Mammary epithelial cell (primary cell): ENCODE measurements around the gene RRAD.

Experiments used
- CTCF ChIP-seq, 2 donors: IDR thresholded peaks in 1 of 2; conservative IDR thresholded peaks in 1 of 2; 2 replicates each; pipeline ENCODE4 v1.5.1; 2011 to 2012; ENCODE audit warnings: inconsistent platforms in 2 of 2, low read length in 2 of 2, mild to moderate bottlenecking in 2 of 2, control low read depth in 1 of 2, low read depth in 1 of 2; ENCODE audit not compliant: insufficient read depth in 1 of 2; ENCODE audit errors: extremely low read depth in 1 of 2
- EZH2 ChIP-seq: IDR thresholded peaks from 2 replicates; pipeline ENCODE4 v1.6.1; 2012; ENCODE audit warnings: low read length, inconsistent platforms, borderline replicate concordance

DNA sequence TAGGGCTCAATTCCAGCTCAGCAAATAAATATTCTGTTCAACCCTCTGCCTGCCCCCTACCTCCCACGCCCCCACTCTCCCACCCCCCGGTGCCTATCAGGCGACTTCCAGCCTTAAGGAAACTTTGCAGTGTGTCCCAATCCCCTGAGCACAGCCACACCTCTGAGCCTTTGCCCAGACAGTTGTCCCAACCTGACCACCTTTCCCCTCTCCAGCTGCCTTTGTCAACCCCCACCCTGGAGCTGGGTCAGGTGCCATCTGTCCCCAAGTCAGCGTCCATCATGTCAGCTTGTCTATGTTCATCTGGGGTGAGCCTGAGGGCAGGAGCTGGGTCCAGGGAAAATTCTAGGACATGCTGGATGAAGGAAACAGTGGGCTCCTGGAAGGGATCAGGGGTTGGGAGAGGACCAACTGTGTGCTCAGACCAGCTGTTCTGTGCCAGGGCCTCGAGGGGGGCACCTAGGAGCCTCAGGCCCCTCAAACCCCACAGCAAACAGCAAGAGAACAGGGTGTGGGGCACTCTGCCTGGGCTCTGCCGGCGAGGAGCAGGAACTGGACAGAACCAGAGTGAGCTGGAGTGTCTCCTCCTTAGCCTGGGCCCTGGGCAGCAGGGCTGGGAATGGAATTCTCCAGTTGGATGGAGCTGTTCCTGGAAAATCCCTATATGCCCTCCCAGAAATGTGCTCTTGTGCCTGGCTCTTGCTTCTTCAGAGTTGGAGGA lies 24.5 kb downstream of the RRAD start:
- TF ChIP-seq CTCF (conservative IDR thresholded peaks at IDR 0.05 in 1 of 2, IDR thresholded peaks at IDR 0.05 in 1 of 2; ENCODE audit: extremely low read depth in 1 of 2, insufficient read depth in 1 of 2, low read depth in 1 of 2, low read length in 2 of 2) (no peak), EZH2 (no peak)
